ENCODE results near the gene CAPN11. TPM values are rescaled to one million over a fixed set of nuclear protein-coding genes. Genes with fewer than 3 reads are reported as not detected.
"Not testable (repeated sequence)": the region's sequence is repeated elsewhere in the genome, so short reads cannot be mapped to it uniquely, and the experiment has no call there.

The CAPN11 gene
- total RNA-seq, 2 experiments from 2014 or later: not detected

- not testable (repeated sequence) for H3K36me3 Mint-ChIP-seq; DNase-seq; H3K27ac Mint-ChIP-seq; ATAC-seq; H3K9me3 Mint-ChIP-seq (ENCODE audit: low read depth); H3K27me3 Mint-ChIP-seq; H3K4me3 Mint-ChIP-seq
- CTCF ChIA-PET: interaction anchor here (1.6 kb wide), 1 partner anchor 8 kb away, joined by 5 read pairs; no protein-coding TSS in a partner anchor
- peaks cover 19% of the 10 kb centered on the region for H3K4me1 Mint-ChIP-seq
These were observed 23.2 kb downstream of the CAPN11 start for GRCh38 chr6:44181784-44182183.

GRCh38 chr6:44182911-44183390, 24.3 kb downstream of the CAPN11 start:
- CTCF ChIA-PET: interaction anchor here (1.6 kb wide), 1 partner anchor 10 kb away, joined by 5 read pairs; no protein-coding TSS in a partner anchor
- H3K9me3 Mint-ChIP-seq (ENCODE audit: low read depth): no peaks in the 10 kb centered on the region
- ATAC-seq (no peak), DNase-seq (no peak)
- peaks cover 3% of the 10 kb centered on the region for H3K27me3 Mint-ChIP-seq
- H3K36me3 Mint-ChIP-seq: no peaks in the 10 kb centered on the region
- peaks cover 7% of the 10 kb centered on the region for H3K4me1 Mint-ChIP-seq
- H3K27ac Mint-ChIP-seq: no peak overlapping the region
- H3K4me3 Mint-ChIP-seq: no peak overlapping the region

GRCh38 chr6:44183783-44184182, 25.2 kb downstream of the CAPN11 start:
- H3K4me1 Mint-ChIP-seq: peaks cover 6% of the 10 kb centered on the region
- H3K27me3 Mint-ChIP-seq: peaks cover 3% of the 10 kb centered on the region
- no peak overlapping the region for H3K4me3 Mint-ChIP-seq
- no peaks in the 10 kb centered on the region for H3K9me3 Mint-ChIP-seq (ENCODE audit: low read depth)
- no peak overlapping the region for H3K27ac Mint-ChIP-seq
- DNase-seq: no peak
- ATAC-seq: no peak
- CTCF ChIA-PET: no interaction called here
- no peaks in the 10 kb centered on the region for H3K36me3 Mint-ChIP-seq

- not testable (repeated sequence) for H3K4me3 Mint-ChIP-seq; ATAC-seq; H3K4me1 Mint-ChIP-seq; H3K27ac Mint-ChIP-seq; DNase-seq; H3K27me3 Mint-ChIP-seq; H3K9me3 Mint-ChIP-seq (ENCODE audit: low read depth); H3K36me3 Mint-ChIP-seq
- CTCF ChIA-PET: interaction anchor here (0.8 kb wide), 1 partner anchor 12 kb away, joined by 3 read pairs; no protein-coding TSS in a partner anchor
These were observed 26.7 kb downstream of the CAPN11 start for GRCh38 chr6:44185356-44185755.

GRCh38 chr6:44185953-44186634, 27.5 kb downstream of the CAPN11 start:
- Mint-ChIP-seq H3K9me3 (ENCODE audit: low read depth) (no peaks in the 10 kb centered on the region), H3K27ac (no peak overlapping the region), H3K36me3 (no peaks in the 10 kb centered on the region), H3K4me3 (no peak overlapping the region), H3K27me3 (peaks cover 7% of the 10 kb centered on the region), H3K4me1 (peaks cover 6% of the 10 kb centered on the region)
- ATAC-seq (peak; percentile 27), DNase-seq (no peak)
- CTCF ChIA-PET: interaction anchor here (0.8 to 1.2 kb wide), 2 partner anchors 13 to 51 kb away, joined by 4 to 6 read pairs; no protein-coding TSS in a partner anchor

GRCh38 chr6:44186635-44187025, 28.0 kb downstream of the CAPN11 start:
- Mint-ChIP-seq H3K36me3 (no peaks in the 10 kb centered on the region), H3K9me3 (ENCODE audit: low read depth) (no peaks in the 10 kb centered on the region), H3K4me3 (no peak overlapping the region), H3K4me1 (peaks cover 6% of the 10 kb centered on the region), H3K27me3 (peaks cover 7% of the 10 kb centered on the region), H3K27ac (no peak overlapping the region)
- DNase-seq (no peak), ATAC-seq (no peak)
- CTCF ChIA-PET: interaction anchor here (0.8 to 1.2 kb wide), 2 partner anchors 14 to 50 kb away, joined by 4 to 6 read pairs; no protein-coding TSS in a partner anchor

- ATAC-seq (no peak), DNase-seq (no peak)
- Mint-ChIP-seq H3K4me3 (no peak overlapping the region), H3K36me3 (no peaks in the 10 kb centered on the region), H3K27me3 (peaks cover 14% of the 10 kb centered on the region), H3K4me1 (peaks cover 8% of the 10 kb centered on the region), H3K27ac (no peak overlapping the region), H3K9me3 (ENCODE audit: low read depth) (no peaks in the 10 kb centered on the region)
- CTCF ChIA-PET: interaction anchor here (1.4 to 1.9 kb wide), 2 partner anchors 16 to 49 kb away, joined by 5 to 7 read pairs; no protein-coding TSS in a partner anchor
These were observed 30.2 kb downstream of the CAPN11 start for GRCh38 chr6:44188819-44189218.

GRCh38 chr6:44189257-44189656, 30.6 kb downstream of the CAPN11 start:
- no peaks in the 10 kb centered on the region for H3K9me3 Mint-ChIP-seq (ENCODE audit: low read depth)
- ATAC-seq: no peak

GRCh38 chr6:44190715-44191114, 32.1 kb downstream of the CAPN11 start:
- no peak overlapping the region for H3K27ac Mint-ChIP-seq
- no peaks in the 10 kb centered on the region for H3K9me3 Mint-ChIP-seq (ENCODE audit: low read depth)
- no peaks in the 10 kb centered on the region for H3K36me3 Mint-ChIP-seq
- ATAC-seq: no peak
- CTCF ChIA-PET: interaction anchor here (1.9 kb wide), 1 partner anchor 47 kb away, joined by 5 read pairs; no protein-coding TSS in a partner anchor
- peaks cover 8% of the 10 kb centered on the region for H3K4me1 Mint-ChIP-seq
- H3K4me3 Mint-ChIP-seq: no peak overlapping the region
- peaks cover 19% of the 10 kb centered on the region for H3K27me3 Mint-ChIP-seq
- DNase-seq: no peak

More at GRCh38 chr6:44189257-44189656, 30.6 kb downstream of the CAPN11 start:
- peaks cover 17% of the 10 kb centered on the region for H3K27me3 Mint-ChIP-seq
- H3K4me1 Mint-ChIP-seq: peaks cover 8% of the 10 kb centered on the region
- no peak overlapping the region for H3K27ac Mint-ChIP-seq
- no peaks in the 10 kb centered on the region for H3K36me3 Mint-ChIP-seq
- H3K4me3 Mint-ChIP-seq: no peak overlapping the region
- no peak for DNase-seq
- CTCF ChIA-PET: interaction anchor here (1.4 to 1.9 kb wide), 2 partner anchors 17 to 48 kb away, joined by 5 to 7 read pairs; no protein-coding TSS in a partner anchor

- H3K27ac Mint-ChIP-seq: no peak overlapping the region
- H3K4me1 Mint-ChIP-seq: peaks cover 2% of the 10 kb centered on the region
- CTCF ChIA-PET: interaction anchor here (1.5 to 1.9 kb wide), 2 partner anchors 20 kb away, joined by 3 to 7 read pairs; no protein-coding TSS in a partner anchor
- no peaks in the 10 kb centered on the region for H3K36me3 Mint-ChIP-seq
- H3K9me3 Mint-ChIP-seq (ENCODE audit: low read depth): no peaks in the 10 kb centered on the region
- DNase-seq (no peak), ATAC-seq (no peak)
- H3K27me3 Mint-ChIP-seq: peaks cover 19% of the 10 kb centered on the region
- H3K4me3 Mint-ChIP-seq: no peak overlapping the region
These were observed 33.9 kb downstream of the CAPN11 start for GRCh38 chr6:44192428-44193041.

- no peak overlapping the region for H3K4me3 Mint-ChIP-seq
- H3K27me3 Mint-ChIP-seq: peaks cover 19% of the 10 kb centered on the region
- peaks cover 2% of the 10 kb centered on the region for H3K4me1 Mint-ChIP-seq
- no peaks in the 10 kb centered on the region for H3K9me3 Mint-ChIP-seq (ENCODE audit: low read depth)
- no peak overlapping the region for H3K27ac Mint-ChIP-seq
- no peak for DNase-seq
- CTCF ChIA-PET: interaction anchor here (1.1 to 1.9 kb wide), 3 partner anchors 20 to 44 kb away, joined by 3 to 7 read pairs (median 3); no protein-coding TSS in a partner anchor
- H3K36me3 Mint-ChIP-seq: no peaks in the 10 kb centered on the region
- no peak for ATAC-seq
These were observed 34.8 kb downstream of the CAPN11 start for GRCh38 chr6:44193307-44193910.

GRCh38 chr6:44194326-44194725, 35.7 kb downstream of the CAPN11 start:
- no peaks in the 10 kb centered on the region for H3K36me3 Mint-ChIP-seq
- H3K9me3 Mint-ChIP-seq (ENCODE audit: low read depth): no peaks in the 10 kb centered on the region
- CTCF ChIA-PET: no interaction called here
- no peak overlapping the region for H3K27ac Mint-ChIP-seq
- peaks cover 2% of the 10 kb centered on the region for H3K4me1 Mint-ChIP-seq
- H3K4me3 Mint-ChIP-seq: no peak overlapping the region
- no peak for ATAC-seq
- DNase-seq: no peak
- peaks cover 17% of the 10 kb centered on the region for H3K27me3 Mint-ChIP-seq

GRCh38 chr6:44196351-44196750, 37.7 kb downstream of the CAPN11 start:
- H3K9me3 Mint-ChIP-seq (ENCODE audit: low read depth); CTCF ChIA-PET; H3K4me3 Mint-ChIP-seq; H3K36me3 Mint-ChIP-seq; DNase-seq; H3K4me1 Mint-ChIP-seq; H3K27ac Mint-ChIP-seq; ATAC-seq: not testable (repeated sequence)
- peaks cover 17% of the 10 kb centered on the region for H3K27me3 Mint-ChIP-seq
